Spleen (tissue), 11 donors: ENCODE measurements around the gene SRPRB. TPM values are rescaled to one million over a fixed set of nuclear protein-coding genes. Genes with fewer than 3 reads are reported as not detected.

Experiments used
- DNase-seq: peaks from one replicate; pipeline ENCODE4 v3.0.0-alpha.2; 2020
- H3K27ac ChIP-seq, 8 donors: fragments of 200-600 bp; sonication (generic) in 7 of 8; 1 replicate in 4 of 8; 2 replicates in 4 of 8; pipeline versions ENCODE4 v1.5.0 to v1.8.0; 2016 to 2021; ENCODE audit warnings: inconsistent platforms in 4 of 8, mild to moderate bottlenecking in 4 of 8, moderate library complexity in 1 of 8
- H3K27me3 ChIP-seq, 7 donors: fragments of 200-600 bp; sonication (generic) in 6 of 7; replicated peaks in 1 of 7; 1 replicate in 4 of 7; 2 replicates in 3 of 7; pipeline versions ENCODE4 v1.5.0 to v1.8.0; 2016 to 2021; ENCODE audit warnings: inconsistent platforms in 3 of 7, mild to moderate bottlenecking in 1 of 7
- H3K36me3 ChIP-seq, 6 donors: fragments of 200-600 bp; sonication (generic) in 5 of 6; 1 replicate in 4 of 6; 2 replicates in 2 of 6; pipeline versions ENCODE4 v1.5.0 to v1.8.0; 2016 to 2021; ENCODE audit warnings: inconsistent platforms in 2 of 6
- H3K4me1 ChIP-seq, 6 donors: fragments of 200-600 bp; sonication (generic) in 5 of 6; 1 replicate in 3 of 6; 2 replicates in 3 of 6; pipeline versions ENCODE4 v1.5.0 to v1.8.0; 2016 to 2021; ENCODE audit warnings: inconsistent platforms in 3 of 6
- H3K4me3 ChIP-seq, 8 donors: fragments of 200-600 bp; sonication (generic) in 7 of 8; 1 replicate in 4 of 8; 2 replicates in 4 of 8; pipeline versions ENCODE4 v1.5.0 to v1.8.0; 2016 to 2021; ENCODE audit warnings: inconsistent platforms in 4 of 8, mild to moderate bottlenecking in 4 of 8, moderate library complexity in 2 of 8
- H3K9me3 ChIP-seq, 8 donors: fragments of 200-600 bp; sonication (generic) in 7 of 8; 1 replicate in 4 of 8; 2 replicates in 4 of 8; pipeline versions ENCODE4 v1.5.0 to v1.8.0; 2016 to 2021; ENCODE audit warnings: inconsistent platforms in 4 of 8
- POLR2A ChIP-seq, 3 donors: fragments of 450-650 bp; IDR thresholded peaks; one replicate each; pipeline ENCODE4 v1.5.1; 2017; ENCODE audit warnings: antibody characterized with exemption in 3 of 3, mild to moderate bottlenecking in 1 of 3
- POLR2AphosphoS5 ChIP-seq, 3 donors: sonication (generic); formaldehyde crosslinking; IDR thresholded peaks; one replicate each; pipeline ENCODE4 v1.5.1; 2017; ENCODE audit warnings: antibody characterized with exemption in 3 of 3
- WGBS, 5 donors: extraction: QIAGEN DNeasy Blood & Tissue Kit in 3 of 5; methylation state at CpG; one replicate each; pipeline versions ENCODE4 v1.1.5 to v1.1.7; 2013 to 2018; 5-methylcytosine and 5-hydroxymethylcytosine counted together
- intact Hi-C: fragments of 100-400 bp; cut with DNase I; formaldehyde crosslinking; loops from one replicate; pipeline ENCODE4 v1.15.0; 2023; ENCODE audit warnings: low total_unique reads
- polyA plus RNA-seq, 3 donors: library from polyadenylated mRNA; stranded (reverse); fragments of 200-250 nt; gene quantifications; one replicate each; pipeline ENCODE4 v1.2.1, GENCODE V29; 2013
- total RNA-seq, 7 donors: library from RNA; depleted of rRNA in 3 of 7; stranded (reverse); fragments of >200 nt in 3 of 7; fragmentation: NEBNext Ultra II Directional in 4 of 7; extraction: Animal tissue kit (Norgen Biotek cat#: 25700) in 4 of 7; gene quantifications; one replicate each; pipeline versions ENCODE4 v1.1.0 to v1.2.1, GENCODE V29; 2016 to 2021
- TF ChIP-seq, protein P1 (sequence below), 11 experiments: fragments of 200-600 bp in 7 of 11; fragments of 450-650 bp in 4 of 11; sonication (generic) in 4 of 11; IDR thresholded peaks in 8 of 11; conservative IDR thresholded peaks in 3 of 11; 1 replicate in 7 of 11; 2 replicates in 4 of 11; pipeline versions ENCODE4 v1.4.0 to v1.8.0; 2016 to 2021; ENCODE audit warnings: antibody characterized with exemption in 11 of 11, inconsistent platforms in 4 of 11, mild to moderate bottlenecking in 1 of 11
- donor health status: healthy with polysubstance abuse.
- donor health status: DM: no; HTN: no; CAD: no; lungs with moderate emphysema.
- donor health status: DM: no; HTN: no; CAD: no.
- donor health status: Bipolar disorder and iron deficiency.
- donor health status: healthy.
- donor health status: DM: no; HTN: no; CAD: no.
- donor health status: DM: yes; HTN: yes; CAD: no.

SRPRB gene
- total and polyA plus RNA-seq, 10 donors: 11.5 to 38.5 (median 25.9) TPM

- intact Hi-C loops: no loop called here
- Histone ChIP-seq H3K36me3 (no peaks in the 10 kb centered on the region), H3K4me1 (peaks cover 0 to 6% (median 3%) of the 10 kb centered on the region in 6 donors), H3K9me3 (no peaks in the 10 kb centered on the region), H3K27ac (no peak overlapping the region), H3K4me3 (no peak overlapping the region), H3K27me3 (peaks cover 0 to 8% (median 0%) of the 10 kb centered on the region in 7 donors)
- no peak for DNase-seq
- WGBS, 5 donors: 82 to 89% (median 85%) methylated on average over 6 of the region's 6 CpGs
- no peak for TF ChIP-seq POLR2A (IDR thresholded peaks at IDR 0.05)
- TF ChIP-seq, protein P1, sequence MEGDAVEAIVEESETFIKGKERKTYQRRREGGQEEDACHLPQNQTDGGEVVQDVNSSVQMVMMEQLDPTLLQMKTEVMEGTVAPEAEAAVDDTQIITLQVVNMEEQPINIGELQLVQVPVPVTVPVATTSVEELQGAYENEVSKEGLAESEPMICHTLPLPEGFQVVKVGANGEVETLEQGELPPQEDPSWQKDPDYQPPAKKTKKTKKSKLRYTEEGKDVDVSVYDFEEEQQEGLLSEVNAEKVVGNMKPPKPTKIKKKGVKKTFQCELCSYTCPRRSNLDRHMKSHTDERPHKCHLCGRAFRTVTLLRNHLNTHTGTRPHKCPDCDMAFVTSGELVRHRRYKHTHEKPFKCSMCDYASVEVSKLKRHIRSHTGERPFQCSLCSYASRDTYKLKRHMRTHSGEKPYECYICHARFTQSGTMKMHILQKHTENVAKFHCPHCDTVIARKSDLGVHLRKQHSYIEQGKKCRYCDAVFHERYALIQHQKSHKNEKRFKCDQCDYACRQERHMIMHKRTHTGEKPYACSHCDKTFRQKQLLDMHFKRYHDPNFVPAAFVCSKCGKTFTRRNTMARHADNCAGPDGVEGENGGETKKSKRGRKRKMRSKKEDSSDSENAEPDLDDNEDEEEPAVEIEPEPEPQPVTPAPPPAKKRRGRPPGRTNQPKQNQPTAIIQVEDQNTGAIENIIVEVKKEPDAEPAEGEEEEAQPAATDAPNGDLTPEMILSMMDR (IDR thresholded peaks at IDR 0.05 in 8 of 11, conservative IDR thresholded peaks at IDR 0.05 in 3 of 11): no peak
- no peak for TF ChIP-seq POLR2AphosphoS5 (IDR thresholded peaks at IDR 0.05)
Measured at GRCh38 chr3:133761605-133762484, 43.8 kb upstream of the SRPRB start.

- Histone ChIP-seq H3K4me3 (no peak overlapping the region), H3K9me3 (no peaks in the 10 kb centered on the region), H3K4me1 (peaks cover 0 to 6% (median 4%) of the 10 kb centered on the region in 6 donors), H3K27me3 (peaks cover 0 to 4% (median 0%) of the 10 kb centered on the region in 7 donors), H3K27ac (no peak overlapping the region), H3K36me3 (no peaks in the 10 kb centered on the region)
- TF ChIP-seq POLR2A (IDR thresholded peaks at IDR 0.05): no peak
- no peak for TF ChIP-seq POLR2AphosphoS5 (IDR thresholded peaks at IDR 0.05)
- TF ChIP-seq, protein P1 (IDR thresholded peaks at IDR 0.05 in 8 of 11, conservative IDR thresholded peaks at IDR 0.05 in 3 of 11): no peak
- intact Hi-C loops: no loop called here
- DNase-seq: no peak
- WGBS, 5 donors: 61 to 91% (median 78%) methylated on average over 3 of the region's 3 CpGs
Measured at GRCh38 chr3:133762539-133762938, 43.1 kb upstream of the SRPRB start.

DNA sequence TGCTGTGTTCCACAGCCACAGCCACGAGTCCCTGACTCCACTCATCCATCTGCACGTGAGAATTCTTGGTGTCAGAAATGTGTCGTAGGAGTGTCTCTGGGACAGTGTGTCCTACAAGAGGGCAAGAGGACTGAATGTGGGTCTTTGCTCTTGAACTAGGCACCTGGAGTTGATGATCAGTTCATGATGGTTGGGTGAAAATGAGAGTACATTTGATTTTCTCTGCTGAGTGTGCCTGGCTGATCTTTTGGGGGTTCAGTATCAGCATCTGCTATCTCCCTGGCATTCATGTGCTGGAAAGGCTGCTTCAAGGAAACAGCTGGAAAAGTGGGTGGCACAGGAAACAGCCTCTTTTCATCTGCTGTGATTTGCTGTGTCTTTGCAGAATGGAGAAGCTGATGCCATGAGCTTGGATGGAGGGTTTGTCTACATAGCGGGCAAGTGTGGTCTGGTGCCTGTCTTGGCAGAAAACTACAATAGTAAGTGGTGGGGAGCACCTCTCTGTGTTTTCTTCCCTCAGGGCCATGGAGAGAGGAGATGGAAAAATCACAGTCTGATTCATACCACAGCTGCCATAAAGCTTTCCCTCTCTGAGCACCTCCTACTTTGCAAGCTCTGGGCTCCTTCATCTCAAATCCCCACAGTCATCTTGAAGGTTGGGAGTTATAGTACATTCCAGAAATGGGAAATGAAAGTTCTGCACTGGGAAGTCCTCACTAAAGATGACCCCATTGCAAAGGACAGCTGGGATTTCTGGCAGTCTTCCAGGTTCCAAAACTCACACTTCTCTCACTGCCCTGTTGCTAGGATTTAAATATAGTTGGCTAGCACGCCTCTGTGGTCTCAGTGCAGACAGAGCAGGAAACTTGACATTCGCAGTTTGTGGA is 41.6 kb upstream of the SRPRB start:
- Histone ChIP-seq H3K36me3 (no peaks in the 10 kb centered on the region), H3K27me3 (peaks cover 0 to 3% (median 0%) of the 10 kb centered on the region in 7 donors), H3K4me3 (no peak overlapping the region), H3K9me3 (no peaks in the 10 kb centered on the region), H3K27ac (no peak overlapping the region), H3K4me1 (peaks cover 0 to 7% (median 5%) of the 10 kb centered on the region in 6 donors)
- no peak for DNase-seq
- intact Hi-C loops: no loop called here
- TF ChIP-seq, protein P1 (IDR thresholded peaks at IDR 0.05 in 8 of 11, conservative IDR thresholded peaks at IDR 0.05 in 3 of 11): no peak
- no peak for TF ChIP-seq POLR2A (IDR thresholded peaks at IDR 0.05)
- no peak for TF ChIP-seq POLR2AphosphoS5 (IDR thresholded peaks at IDR 0.05)
- WGBS, 5 donors: 59 to 75% (median 72%) methylated on average over 6 of the region's 6 CpGs
